ENCODE measurements around the gene LIMD2. TPM values are rescaled to one million over a fixed set of nuclear protein-coding genes. Genes with fewer than 3 reads are reported as not detected.

The LIMD2 gene
- polyA plus RNA-seq, 3 donors from 2014 or later = 273 to 573 (median 404) TPM

GRCh38 chr17:63706336-63707082, 6.6 kb upstream of the LIMD2 start:
- DNase-seq = peak; percentile 40 to 48 (median 40)
- H3K27me3 Mint-ChIP-seq (ENCODE audit: low read depth in 3 of 3) = peaks cover 5 to 22% (median 6%) of the 10 kb centered on the region in 3 donors
- peaks cover 5 to 17% (median 14%) of the 10 kb centered on the region in 3 donors for H3K36me3 Mint-ChIP-seq
- peak overlapping the region; percentile 89 to 98 (median 96) for H3K27ac Mint-ChIP-seq
- H3K4me1 Mint-ChIP-seq = peaks cover 80 to 87% of the 10 kb centered on the region in 2 donors
- peak overlapping the region; percentile 67 to 84 (median 79) for H3K4me3 Mint-ChIP-seq
- H3K9me3 Mint-ChIP-seq = no peaks in the 10 kb centered on the region

GRCh38 chr17:63705657-63706056, 5.7 kb upstream of the LIMD2 start:
- no peak for DNase-seq
- Mint-ChIP-seq H3K36me3 (peaks cover 5 to 17% (median 14%) of the 10 kb centered on the region in 3 donors), H3K4me1 (peaks cover 85 to 90% of the 10 kb centered on the region in 2 donors), H3K27me3 (ENCODE audit: low read depth in 3 of 3) (peaks cover 9 to 29% (median 14%) of the 10 kb centered on the region in 3 donors), H3K27ac (peak overlapping the region; percentile 89 to 98 (median 96)), H3K4me3 (peak overlapping the region; percentile 67 to 84 (median 79)), H3K9me3 (no peaks in the 10 kb centered on the region)

- Mint-ChIP-seq H3K4me3 (peak overlapping the region in 2 of 5 donors; percentile 7 to 59), H3K9me3 (no peaks in the 10 kb centered on the region), H3K27me3 (ENCODE audit: low read depth in 3 of 3) (peaks cover 9 to 29% (median 14%) of the 10 kb centered on the region in 3 donors), H3K27ac (peak overlapping the region; percentile 69 to 97 (median 95)), H3K36me3 (peaks cover 5 to 14% (median 13%) of the 10 kb centered on the region in 3 donors), H3K4me1 (peaks cover 78 to 83% of the 10 kb centered on the region in 2 donors)
- DNase-seq = no peak
Observed at GRCh38 chr17:63704836-63705235, 4.9 kb upstream of the LIMD2 start.

- Mint-ChIP-seq H3K9me3 (no peaks in the 10 kb centered on the region), H3K36me3 (peaks cover under 1 to 13% (median 10%) of the 10 kb centered on the region in 3 donors), H3K27ac (peak overlapping the region in 5 of 6 donors; percentile 91 to 99 (median 96)), H3K4me1 (peaks cover 73 to 77% of the 10 kb centered on the region in 2 donors), H3K4me3 (peak overlapping the region in 3 of 5 donors; percentile 40 to 95 (median 91)), H3K27me3 (ENCODE audit: low read depth in 3 of 3) (peaks cover 11 to 31% (median 16%) of the 10 kb centered on the region in 3 donors)
- DNase-seq = no peak
Observed at GRCh38 chr17:63704259-63704576, 4.3 kb upstream of the LIMD2 start.

- no peak for DNase-seq
- peaks cover 13 to 31% (median 17%) of the 10 kb centered on the region in 3 donors for H3K27me3 Mint-ChIP-seq (ENCODE audit: low read depth in 3 of 3)
- peaks cover 68 to 72% of the 10 kb centered on the region in 2 donors for H3K4me1 Mint-ChIP-seq
- H3K4me3 Mint-ChIP-seq = peak overlapping the region; percentile 63 to 95 (median 91)
- H3K36me3 Mint-ChIP-seq = peaks cover 0 to 13% (median 6%) of the 10 kb centered on the region in 3 donors
- peak overlapping the region; percentile 91 to 99 (median 96) for H3K27ac Mint-ChIP-seq
- no peaks in the 10 kb centered on the region for H3K9me3 Mint-ChIP-seq
Observed at GRCh38 chr17:63703556-63704258, 3.8 kb upstream of the LIMD2 start.

GRCh38 chr17:63703029-63703428, 3.1 kb upstream of the LIMD2 start:
- Mint-ChIP-seq H3K27ac (peak overlapping the region; percentile 91 to 99 (median 96)), H3K4me1 (peaks cover 62 to 65% of the 10 kb centered on the region in 2 donors), H3K9me3 (no peaks in the 10 kb centered on the region), H3K4me3 (peak overlapping the region; percentile 90 to 95 (median 92)), H3K36me3 (peaks cover under 1 to 15% (median 6%) of the 10 kb centered on the region in 3 donors), H3K27me3 (ENCODE audit: low read depth in 3 of 3) (peaks cover 20 to 34% (median 22%) of the 10 kb centered on the region in 3 donors)
- DNase-seq = no peak

GRCh38 chr17:63702721-63703015, 2.7 kb upstream of the LIMD2 start:
- Mint-ChIP-seq H3K27me3 (ENCODE audit: low read depth in 3 of 3) (peaks cover 23 to 37% (median 26%) of the 10 kb centered on the region in 3 donors), H3K36me3 (peaks cover 3 to 18% (median 9%) of the 10 kb centered on the region in 3 donors), H3K9me3 (no peaks in the 10 kb centered on the region), H3K4me3 (peak overlapping the region; percentile 90 to 95 (median 92)), H3K4me1 (peaks cover 66 to 67% of the 10 kb centered on the region in 2 donors), H3K27ac (peak overlapping the region; percentile 91 to 99 (median 96))
- DNase-seq = no peak

GRCh38 chr17:63701868-63702720, 2.2 kb upstream of the LIMD2 start:
- no peaks in the 10 kb centered on the region for H3K9me3 Mint-ChIP-seq
- peaks cover 3 to 18% (median 9%) of the 10 kb centered on the region in 3 donors for H3K36me3 Mint-ChIP-seq
- peak; percentile 76 to 79 (median 79) for DNase-seq
- H3K27ac Mint-ChIP-seq = peak overlapping the region; percentile 91 to 99 (median 96)
- H3K4me3 Mint-ChIP-seq = peak overlapping the region; percentile 90 to 95 (median 92)
- peaks cover 67 to 69% of the 10 kb centered on the region in 2 donors for H3K4me1 Mint-ChIP-seq
- H3K27me3 Mint-ChIP-seq (ENCODE audit: low read depth in 3 of 3) = peaks cover 29 to 43% (median 29%) of the 10 kb centered on the region in 3 donors

GRCh38 chr17:63701456-63701820, 1.5 kb upstream of the LIMD2 start:
- Mint-ChIP-seq H3K27me3 (ENCODE audit: low read depth in 3 of 3) (peaks cover 31 to 43% (median 33%) of the 10 kb centered on the region in 3 donors), H3K4me1 (peaks cover 67 to 69% of the 10 kb centered on the region in 2 donors), H3K9me3 (no peaks in the 10 kb centered on the region), H3K4me3 (peak overlapping the region; percentile 90 to 95 (median 92)), H3K36me3 (peaks cover 3 to 21% (median 9%) of the 10 kb centered on the region in 3 donors), H3K27ac (peak overlapping the region; percentile 91 to 99 (median 96))
- DNase-seq = no peak

GRCh38 chr17:63700528-63701455, 867 bp upstream of the LIMD2 start:
- peaks cover 36 to 40% (median 37%) of the 10 kb centered on the region in 3 donors for H3K27me3 Mint-ChIP-seq (ENCODE audit: low read depth in 3 of 3)
- peaks cover 67 to 69% of the 10 kb centered on the region in 2 donors for H3K4me1 Mint-ChIP-seq
- peaks cover 3 to 26% (median 9%) of the 10 kb centered on the region in 3 donors for H3K36me3 Mint-ChIP-seq
- H3K4me3 Mint-ChIP-seq = peak overlapping the region; percentile 90 to 95 (median 92)
- H3K27ac Mint-ChIP-seq = peak overlapping the region; percentile 91 to 99 (median 96)
- H3K9me3 Mint-ChIP-seq = no peaks in the 10 kb centered on the region
- DNase-seq = peak; percentile 78 to 81 (median 80)

GRCh38 chr17:63698886-63699637, 863 bp downstream of the LIMD2 start:
- peak; percentile 93 to 95 (median 94) for DNase-seq
- Mint-ChIP-seq H3K4me1 (peaks cover 70 to 73% of the 10 kb centered on the region in 2 donors), H3K4me3 (peak overlapping the region; percentile 96 to 99 (median 97)), H3K27me3 (ENCODE audit: low read depth in 3 of 3) (peaks cover 39 to 52% (median 40%) of the 10 kb centered on the region in 3 donors), H3K9me3 (no peaks in the 10 kb centered on the region), H3K36me3 (peaks cover 3 to 22% (median 9%) of the 10 kb centered on the region in 3 donors), H3K27ac (peak overlapping the region; percentile 92 to 99 (median 97))
